GM10266 (cell line): ENCODE measurements around the gene SF3B1.

Experiments used
- DNase-seq: peaks from one replicate; pipeline ENCODE4 v3.0.0; 2012; ENCODE audit errors: extremely low spot score
- CTCF ChIP-seq: IDR thresholded peaks from 2 replicates; pipeline ENCODE4 v1.5.1; 2012; ENCODE audit warnings: mild to moderate bottlenecking, low read depth; ENCODE audit not compliant: control insufficient read depth, insufficient read depth; ENCODE audit errors: missing control alignments

Gene SF3B1

GRCh38 chr2:197414515-197414914, 20.3 kb downstream of the SF3B1 start:
- DNase-seq = no peak
- no peak for TF ChIP-seq CTCF

- no peak for DNase-seq
- no peak for TF ChIP-seq CTCF
Observed at GRCh38 chr2:197414039-197414438, 20.8 kb downstream of the SF3B1 start.

- no peak for DNase-seq
- no peak for TF ChIP-seq CTCF
Observed at GRCh38 chr2:197405582-197405981, 29.2 kb downstream of the SF3B1 start.

- DNase-seq = no peak
Observed at GRCh38 chr2:197399887-197400540, 34.8 kb downstream of the SF3B1 start.

GRCh38 chr2:197398913-197399312, 35.9 kb downstream of the SF3B1 start:
- no peak for TF ChIP-seq CTCF
- DNase-seq = no peak

More at GRCh38 chr2:197399887-197400540, 34.8 kb downstream of the SF3B1 start:
- no peak for TF ChIP-seq CTCF

- TF ChIP-seq CTCF = no peak
- DNase-seq = no peak
Observed at GRCh38 chr2:197391220-197391717, 43.6 kb downstream of the SF3B1 start.

GRCh38 chr2:197388866-197389587, 45.8 kb downstream of the SF3B1 start:
- DNase-seq = no peak

More at GRCh38 chr2:197388866-197389587, 45.8 kb downstream of the SF3B1 start:
- no peak for TF ChIP-seq CTCF
